Measurements from ENCODE around the gene DOCK3.

GRCh38 chr3:50650018-50650417, 24.7 kb upstream of the DOCK3 start:
- no peak for TF ChIP-seq POLR2A (IDR thresholded peaks at IDR 0.05; ENCODE audit: low read depth, low read length)
- TF ChIP-seq POLR2AphosphoS5 (IDR thresholded peaks at IDR 0.05; ENCODE audit: low read depth, low read length), result no peak
